Activated CD8-positive, alpha-beta T cell treated with anti-CD3 and anti-CD28 coated beads for 36 hours (primary cell): ENCODE data around the gene VWA1. TPM values are rescaled to one million over a fixed set of nuclear protein-coding genes. Genes with fewer than 3 reads are reported as not detected.
A peak's percentile ranks its signal among the peaks of the same experiment; 100 is the strongest.
"Not testable (repeated sequence)": the region's sequence is repeated elsewhere in the genome, so short reads cannot be mapped to it uniquely, and the experiment has no call there.

Experiments used
- ATAC-seq: fragments of 200-7000 bp; cut with Tn5 transposase; one replicate; pipeline ENCODE4 v1.10.0; 2021; ENCODE audit warnings: mild to moderate bottlenecking, moderate library complexity
- CTCF ChIA-PET: fragments of 350-600 bp; sonication (Branson Sonifier 250); formaldehyde crosslinking; loops from one replicate; lab custom pipeline; 2021; ENCODE audit warnings: antibody characterized with exemption; lab: Charles Lee
- POLR2A ChIA-PET: fragments of 350-600 bp; sonication (Branson Sonifier 250); formaldehyde crosslinking; loops from one replicate; lab custom pipeline; 2021; ENCODE audit warnings: antibody characterized with exemption; lab: Charles Lee
- DNase-seq: peaks from one replicate; pipeline ENCODE4 v3.0.0-alpha.2; 2020
- H3K27ac Mint-ChIP-seq: one replicate; pipeline ENCODE4 v1.8.0; 2021; ENCODE audit warnings: mild to moderate bottlenecking, mixed read lengths
- H3K27me3 Mint-ChIP-seq: one replicate; pipeline ENCODE4 v1.8.0; 2021; ENCODE audit warnings: mixed read lengths
- H3K36me3 Mint-ChIP-seq: one replicate; pipeline ENCODE4 v1.8.0; 2021; ENCODE audit warnings: low read depth, mixed read lengths
- H3K4me1 Mint-ChIP-seq: one replicate; pipeline ENCODE4 v1.8.0; 2021; ENCODE audit warnings: low read depth, mixed read lengths
- H3K4me3 Mint-ChIP-seq: one replicate; pipeline ENCODE4 v1.8.0; 2021; ENCODE audit warnings: mild to moderate bottlenecking, moderate library complexity, mixed read lengths
- H3K9me3 Mint-ChIP-seq: one replicate; pipeline ENCODE4 v1.8.0; 2021; ENCODE audit warnings: mixed read lengths
- CTCF ChIP-seq: fragments of 200-600 bp; IDR thresholded peaks from one replicate; pipeline ENCODE4 v1.8.0; 2022; ENCODE audit warnings: antibody characterized with exemption, mild to moderate bottlenecking
- intact Hi-C: fragments of 100-400 bp; cut with micrococcal nuclease; formaldehyde crosslinking; loops from one replicate; pipeline ENCODE4 v1.10.0; 2022
- total RNA-seq, 2 experiments: library from RNA; stranded (reverse); gene quantifications; one replicate each; pipeline ENCODE4 v1.2.3, GENCODE V29; 2021

Gene VWA1
- total RNA-seq, 2 experiments from 2014 or later: 0.72 to 0.97 TPM

- ATAC-seq: no peak
- CTCF ChIA-PET: interaction anchor here (0.9 to 2.4 kb wide), 13 partner anchors 9 to 606 kb away, joined by 3 to 11 read pairs (median 6); partner anchors contain the start of genes ATAD3C and CCNL2
- Mint-ChIP-seq H3K36me3 (no peaks in the 10 kb centered on the region), H3K4me1 (peaks cover 7% of the 10 kb centered on the region), H3K9me3 (no peaks in the 10 kb centered on the region), H3K27me3 (peaks cover 13% of the 10 kb centered on the region), H3K27ac (no peak overlapping the region), H3K4me3 (no peak overlapping the region)
- TF ChIP-seq CTCF: no peak
- POLR2A ChIA-PET: interaction anchor here (2.5 kb wide), 1 partner anchor 33 kb away, joined by 13 read pairs; the partner anchor contains the start of gene MRPL20
- no peak for DNase-seq
- intact Hi-C loops: no loop called here
Observed at GRCh38 chr1:1440262-1441001, 4.9 kb downstream of the VWA1 start.

- Mint-ChIP-seq H3K4me3 (no peak overlapping the region), H3K4me1 (peaks cover 6% of the 10 kb centered on the region), H3K27ac (no peak overlapping the region), H3K36me3 (no peaks in the 10 kb centered on the region), H3K27me3 (peaks cover 12% of the 10 kb centered on the region), H3K9me3 (no peaks in the 10 kb centered on the region)
- intact Hi-C loops: no loop called here
- ChIA-PET CTCF (interaction anchor here (0.9 to 2.4 kb wide), 14 partner anchors 8 to 605 kb away, joined by 3 to 11 read pairs (median 4); partner anchors contain the start of genes ATAD3C and CCNL2), POLR2A (interaction anchor here (1.1 to 2.5 kb wide), 2 partner anchors 34 to 41 kb away, joined by 4 to 13 read pairs; partner anchors contain the start of gene MRPL20)
- TF ChIP-seq CTCF: peak; percentile 90
- ATAC-seq (peak; percentile 94), DNase-seq (peak; percentile 65)
Observed at GRCh38 chr1:1441002-1441888, 5.8 kb downstream of the VWA1 start.

GRCh38 chr1:1442069-1442770 is 6.7 kb downstream of the VWA1 start:
- DNase-seq (no peak), ATAC-seq (no peak)
- ChIA-PET CTCF (interaction anchor here (1.0 to 2.4 kb wide), 4 partner anchors 7 to 458 kb away, joined by 3 to 11 read pairs (median 8); partner anchors contain the start of gene ATAD3C), POLR2A (interaction anchor here (1.1 to 2.5 kb wide), 2 partner anchors 35 to 42 kb away, joined by 4 to 13 read pairs; partner anchors contain the start of gene MRPL20)
- Mint-ChIP-seq H3K27me3 (peaks cover 6% of the 10 kb centered on the region), H3K27ac (no peak overlapping the region), H3K4me3 (no peak overlapping the region), H3K36me3 (no peaks in the 10 kb centered on the region), H3K9me3 (no peaks in the 10 kb centered on the region), H3K4me1 (peaks cover 4% of the 10 kb centered on the region)
- intact Hi-C loops: no loop called here
- TF ChIP-seq CTCF: no peak

GRCh38 chr1:1446631-1447030 is 11.1 kb downstream of the VWA1 start:
- H3K9me3 Mint-ChIP-seq, DNase-seq, H3K27me3 Mint-ChIP-seq, CTCF ChIA-PET, H3K4me3 Mint-ChIP-seq, H3K27ac Mint-ChIP-seq, H3K36me3 Mint-ChIP-seq, ATAC-seq, intact Hi-C loops, H3K4me1 Mint-ChIP-seq: not testable (repeated sequence)
- POLR2A ChIA-PET: interaction anchor here (0.7 kb wide), 1 partner anchor 302 kb away, joined by 3 read pairs; no protein-coding TSS in a partner anchor
